HG03575 (cell line): ENCODE results near the gene USP34.
"Not testable (repeated sequence)": the region's sequence is repeated elsewhere in the genome, so short reads cannot be mapped to it uniquely, and the experiment has no call there.

ENCODE experiments used
- ATAC-seq: cut with Tn5 transposase; IDR thresholded peaks from one replicate; pipeline ENCODE4 v1.9.1; 2021; ENCODE audit not compliant: unreplicated experiment, insufficient number of reproducible peaks, low FRiP score; ENCODE audit errors: extremely low read depth

The USP34 gene

GRCh38 chr2:61468231-61468630, 2.7 kb downstream of the USP34 start:
- not testable (repeated sequence) for ATAC-seq

GRCh38 chr2:61465045-61465444, 5.8 kb downstream of the USP34 start:
- no peak for ATAC-seq

DNA sequence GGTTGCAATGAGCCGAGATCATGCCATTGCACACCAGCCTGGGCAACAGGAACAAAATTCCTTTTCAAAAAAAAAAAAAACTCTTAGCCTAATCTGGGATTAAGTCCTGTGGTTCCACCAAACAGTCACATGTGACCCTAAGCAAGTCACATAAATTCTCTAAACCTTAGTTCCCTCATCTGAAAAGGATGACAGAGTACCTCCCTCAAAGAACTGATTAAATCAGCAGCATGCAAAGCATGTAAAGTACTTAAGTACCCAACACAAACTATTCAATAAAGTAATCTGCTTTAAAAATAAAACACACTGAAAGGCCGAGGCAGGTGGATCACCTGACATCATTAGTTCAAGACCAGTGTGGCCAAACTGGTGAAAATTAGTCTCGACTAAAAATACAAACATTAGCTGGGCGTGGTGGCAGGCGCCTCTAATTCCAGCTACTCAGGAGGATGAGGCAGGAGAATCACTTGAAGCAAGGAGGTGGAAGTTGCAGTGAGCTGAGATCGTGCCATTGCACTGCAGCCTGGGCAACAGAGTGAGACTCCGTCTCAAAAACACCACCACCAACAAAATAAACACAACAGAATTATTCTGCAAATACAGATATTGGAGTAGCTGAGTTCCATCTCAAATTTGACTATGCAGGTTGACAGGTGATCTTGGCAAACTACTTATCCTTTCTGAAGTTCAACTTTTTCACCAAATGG, 7.0 kb downstream of the USP34 start:
- no peak for ATAC-seq

DNA sequence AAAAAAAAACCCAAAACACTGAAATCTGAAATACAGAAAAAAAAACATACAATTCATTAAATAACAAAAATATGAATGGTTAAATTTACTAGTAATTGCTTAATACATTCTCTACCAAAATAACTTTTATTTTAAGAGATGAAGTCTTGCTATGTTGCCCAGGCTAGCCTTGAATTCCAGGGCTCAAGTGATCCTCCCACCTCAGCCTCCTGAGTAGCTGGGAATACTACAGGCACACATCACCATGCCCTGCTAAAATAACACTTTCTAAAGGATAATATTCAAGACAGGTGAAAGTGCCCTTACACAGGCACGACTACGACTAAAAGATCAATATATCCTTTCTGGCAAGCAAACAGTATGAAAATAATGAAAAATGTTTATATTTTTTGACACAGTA, 9.5 kb downstream of the USP34 start:
- no peak for ATAC-seq

- ATAC-seq, result no peak
These were observed 10.7 kb downstream of the USP34 start for GRCh38 chr2:61460163-61460562.

DNA sequence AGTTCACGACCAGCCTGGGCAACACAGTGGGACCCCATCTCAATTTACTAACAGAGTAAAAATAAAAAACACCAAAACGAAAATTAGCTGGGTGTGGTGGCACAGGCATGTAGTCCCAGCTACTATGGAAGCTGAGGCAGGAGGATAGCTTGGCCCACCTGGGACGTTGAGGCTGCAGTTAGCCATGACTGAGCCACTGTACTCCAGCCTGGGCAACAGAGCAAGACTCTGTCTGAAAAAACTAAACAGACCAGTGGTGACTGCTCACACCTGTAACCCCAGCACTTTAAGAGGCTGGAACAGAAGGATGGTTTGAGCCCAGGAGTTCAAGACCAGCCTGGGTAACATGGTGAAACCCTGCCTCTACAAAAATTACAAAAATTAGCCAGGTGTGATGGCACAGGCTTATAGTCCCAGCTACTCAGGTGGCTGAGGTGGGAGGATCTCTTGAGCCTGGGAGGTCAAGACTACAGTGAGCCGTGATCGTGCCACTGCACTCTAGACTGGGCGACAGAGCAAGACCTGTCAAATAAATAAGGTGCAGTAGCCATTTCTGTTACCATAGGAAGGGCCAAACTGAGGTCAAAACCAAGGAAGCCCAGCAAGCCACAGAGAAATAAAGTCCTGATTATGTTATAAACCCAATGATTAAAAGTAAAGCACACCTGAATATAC, 14.0 kb downstream of the USP34 start:
- ATAC-seq, result no peak

- ATAC-seq, result no peak
These were observed 14.7 kb downstream of the USP34 start for GRCh38 chr2:61456070-61456745.

GRCh38 chr2:61454972-61455371, 15.9 kb downstream of the USP34 start:
- not testable (repeated sequence) for ATAC-seq

GRCh38 chr2:61454383-61454782, 16.5 kb downstream of the USP34 start:
- ATAC-seq, result no peak

- no peak for ATAC-seq
These were observed 18.5 kb downstream of the USP34 start for GRCh38 chr2:61452392-61452791.

DNA sequence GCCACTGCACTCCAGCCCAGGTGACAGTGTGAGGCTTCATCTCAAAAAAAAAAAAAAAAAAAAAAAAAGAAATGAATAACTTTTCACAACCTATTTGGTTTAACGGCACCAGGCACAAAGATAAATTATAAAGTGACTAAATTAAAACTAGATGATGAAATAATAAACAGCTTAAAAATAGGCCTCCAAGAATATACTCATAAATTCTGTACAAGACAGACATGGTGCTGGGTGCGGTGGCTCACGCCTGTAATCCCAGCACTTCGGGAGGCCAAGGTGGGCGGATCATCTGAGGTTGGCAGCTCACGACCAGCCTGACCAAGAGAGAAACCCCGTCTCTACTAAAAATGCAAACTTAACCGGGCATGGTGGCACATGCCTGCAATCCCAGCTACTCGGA, 19.7 kb downstream of the USP34 start:
- no peak for ATAC-seq

DNA sequence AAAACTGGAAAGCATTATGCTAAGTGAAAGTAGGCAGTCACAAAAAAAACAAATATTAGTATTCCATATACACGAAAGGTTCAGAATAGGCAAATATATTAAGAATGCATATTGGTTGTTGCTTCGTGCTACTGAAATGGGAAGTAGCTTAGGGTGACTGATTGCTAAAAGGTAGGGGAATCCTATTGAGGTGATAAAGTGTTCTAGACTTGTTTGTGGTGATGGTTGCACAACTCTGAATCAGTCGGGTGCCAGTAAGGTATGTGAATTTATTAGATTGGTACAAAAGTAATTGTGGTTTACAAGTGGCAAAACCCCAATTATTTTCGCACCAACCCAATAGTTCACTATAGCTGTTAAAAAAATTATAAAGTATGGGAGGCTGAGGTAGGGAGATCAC, 20.7 kb downstream of the USP34 start:
- ATAC-seq, result no peak

DNA sequence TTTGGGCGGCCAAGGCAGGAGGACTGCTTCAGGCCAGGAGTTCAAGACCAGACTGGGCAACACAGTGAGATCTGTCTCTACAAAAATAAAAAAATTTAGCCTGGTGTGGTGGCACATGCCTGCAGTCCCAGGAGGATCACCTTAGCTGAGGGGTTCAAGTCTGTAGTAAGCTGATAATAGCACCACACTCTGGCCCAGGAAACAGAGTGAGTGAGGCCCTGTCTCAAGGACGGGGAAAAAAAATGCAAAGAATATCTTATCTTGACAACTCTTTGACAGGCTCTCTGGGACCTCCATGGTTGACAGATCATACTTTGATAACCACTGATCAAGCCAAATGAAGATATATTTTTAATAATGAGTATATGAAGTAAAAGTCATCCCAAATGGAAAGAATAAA, 22.7 kb downstream of the USP34 start:
- no peak for ATAC-seq

GRCh38 chr2:61446971-61447370, 23.9 kb downstream of the USP34 start:
- ATAC-seq, result not testable (repeated sequence)

DNA sequence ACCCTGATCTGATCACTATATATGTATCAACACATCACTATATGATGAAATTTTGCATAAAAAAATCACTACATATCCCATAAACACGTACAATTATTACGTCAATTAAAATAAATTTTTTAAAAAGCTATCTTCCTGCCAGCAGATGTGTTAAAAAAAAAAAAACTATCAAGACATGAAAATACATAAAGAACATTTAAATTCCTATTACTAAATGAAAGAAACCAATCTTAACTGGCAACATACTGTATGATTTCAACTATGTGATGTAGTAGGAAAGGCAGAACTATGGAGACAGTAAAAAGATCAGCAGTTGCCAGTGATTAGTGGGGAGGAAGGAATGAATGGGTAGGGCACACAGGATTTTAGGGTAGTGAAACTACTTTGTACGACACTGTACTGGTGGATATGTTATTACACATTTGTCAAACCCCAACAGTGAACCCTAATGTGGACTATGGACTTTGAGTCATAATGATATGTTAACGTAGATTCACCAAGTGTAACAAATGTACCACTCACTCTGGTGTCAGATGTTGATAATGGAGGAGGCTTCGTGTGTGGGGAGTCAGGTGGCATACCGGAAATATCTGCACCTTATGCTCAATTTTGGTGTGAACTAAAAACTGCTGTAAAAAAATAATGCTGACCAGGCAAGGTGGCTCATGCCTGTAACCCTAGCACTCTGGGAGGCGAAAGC, 27.4 kb downstream of the USP34 start:
- ATAC-seq, result peak; percentile 77

- no peak for ATAC-seq
These were observed 31.5 kb downstream of the USP34 start for GRCh38 chr2:61439241-61440002.

GRCh38 chr2:61438670-61439069, 32.2 kb downstream of the USP34 start:
- ATAC-seq, result no peak

- ATAC-seq, result no peak
These were observed 33.7 kb downstream of the USP34 start for GRCh38 chr2:61437170-61437569.

DNA sequence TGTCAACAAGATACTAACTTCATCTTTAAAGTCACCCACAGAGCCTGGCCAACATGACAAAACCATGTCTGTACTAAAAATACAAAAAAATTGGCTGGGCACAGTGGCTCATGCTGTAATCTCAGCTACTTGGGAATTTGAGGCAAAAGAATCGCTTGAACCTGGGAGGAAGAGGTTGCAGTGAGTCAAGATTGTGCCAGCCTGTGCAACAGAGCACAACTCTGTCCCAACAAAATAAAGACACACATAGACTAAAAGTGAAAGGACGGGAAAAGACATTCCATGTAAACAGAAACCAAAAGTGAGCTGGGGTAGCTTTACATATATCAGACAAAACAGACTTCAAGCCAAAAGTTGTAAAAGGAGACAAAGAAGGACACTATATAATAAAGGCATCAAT, 34.8 kb downstream of the USP34 start:
- no peak for ATAC-seq
